Heart right ventricle (tissue), 16 donors: ENCODE data around the gene TIAL1. TPM values are rescaled to one million over a fixed set of nuclear protein-coding genes. Genes with fewer than 3 reads are reported as not detected.
A peak's percentile ranks its signal among the peaks of the same experiment; 100 is the strongest.

ENCODE experiments used
- ATAC-seq, 8 donors: fragments of 200-7000 bp; cut with Tn5 transposase; one replicate each; pipeline ENCODE4 v1.9.1; 2020; ENCODE audit warnings: mild to moderate bottlenecking in 8 of 8, moderate library complexity in 8 of 8, moderate number of reproducible peaks in 1 of 8
- DNase-seq, 2 donors: peaks; one replicate each; pipeline ENCODE4 v3.0.0-alpha.2; 2020
- H3K27ac ChIP-seq, 10 donors: fragments of 200-600 bp; sonication (generic) in 2 of 10; one replicate each; pipeline versions ENCODE4 v1.5.0 to v1.8.0; 2020 to 2022; ENCODE audit warnings: mild to moderate bottlenecking in 3 of 10
- H3K27me3 ChIP-seq, 7 donors: fragments of 200-600 bp; one replicate each; pipeline ENCODE4 v1.8.0; 2021 to 2022; ENCODE audit warnings: mild to moderate bottlenecking in 2 of 7
- H3K36me3 ChIP-seq, 9 donors: fragments of 200-600 bp; sonication (generic) in 1 of 9; one replicate each; pipeline versions ENCODE4 v1.5.0 to v1.8.0; 2020 to 2022; ENCODE audit warnings: mild to moderate bottlenecking in 2 of 9
- H3K4me1 ChIP-seq, 9 donors: fragments of 200-600 bp; sonication (generic) in 1 of 9; one replicate each; pipeline versions ENCODE4 v1.5.0 to v1.8.0; 2020 to 2022; ENCODE audit warnings: mild to moderate bottlenecking in 4 of 9
- H3K4me3 ChIP-seq, 10 donors: fragments of 200-600 bp; sonication (generic) in 2 of 10; one replicate each; pipeline versions ENCODE4 v1.5.0 to v1.8.0; 2020 to 2022; ENCODE audit warnings: mild to moderate bottlenecking in 7 of 10, moderate library complexity in 2 of 10
- H3K9me3 ChIP-seq, 11 donors: fragments of 200-600 bp in 10 of 11; sonication (generic) in 2 of 11; one replicate each; pipeline versions ENCODE4 v1.5.0 to v1.8.0; 2013 to 2022; ENCODE audit warnings: mild to moderate bottlenecking in 2 of 11, control low read depth in 1 of 11, moderate library complexity in 1 of 11
- CTCF ChIP-seq, 9 donors: fragments of 200-600 bp; sonication (generic) in 2 of 9; IDR thresholded peaks; one replicate each; pipeline versions ENCODE4 v1.5.0 to v1.8.0; 2021 to 2022; ENCODE audit warnings: antibody characterized with exemption in 9 of 9, mild to moderate bottlenecking in 5 of 9, moderate library complexity in 1 of 9
- WGBS, 2 donors: extraction: QIAGEN DNeasy Blood & Tissue Kit; methylation state at CpG; one replicate each; pipeline ENCODE4 v1.1.7; 2013; ENCODE audit warnings: inconsistent platforms in 1 of 2; 5-methylcytosine and 5-hydroxymethylcytosine counted together
- intact Hi-C, 10 donors: fragments of 100-400 bp; cut with DNase I; formaldehyde crosslinking; loops; one replicate each; pipeline versions ENCODE4 v1.11.1 to v1.14.2; 2022
- polyA plus RNA-seq, 2 donors: library from polyadenylated mRNA; stranded (reverse); fragments of 200-250 nt; gene quantifications; one replicate each; pipeline ENCODE4 v1.2.3, GENCODE V29; 2013
- total RNA-seq, 10 donors: library from RNA; stranded (reverse); fragmentation: NEBNext Ultra II Directional in 3 of 10; extraction: Animal tissue kit (Norgen Biotek cat#: 25700) in 3 of 10; gene quantifications; one replicate each; pipeline versions ENCODE4 v1.2.1 to v1.2.4, GENCODE V29; 2021 to 2023
- donor health status: Arrhythmogenic right ventricular cardiomyopathy.
- donor health status: ischemic (EF 13 %, LVEDD 7.1; RV severe dilation, severe dysfunction).
- donor health status: healthy with polysubstance abuse.
- donor health status: DM: no; HTN: yes; CAD: no.
- donor health status: DM: no; HTN: no; CAD: no.
- donor health status: ischemic (EF 25% LVEDD 6.9; RV normal size, moderate dysfunction).
- donor health status: ischemic (EF 25% LVEDD 5.7; RV mildly dilated, moderate dysfunction).
- donor health status: healthy.
- donor health status: DM: yes; HTN: yes; CAD: no.
- donor health status: Ischemic cardiomyopathy.
- donor health status: ischemic (EF 35%, LVEDD 5.7; RV mildly dilated, moderate dysfunction).
- donor health status: nonischemic (EF 11% LVEDD 7.7; RV severe dilation, severe dysfunction).
- donor health status: DM: yes; HTN: yes; CAD: no.
- donor health status: PGD.
- donor health status: ischemic (EF 29% LVEDD 5.4; RV normal size, mild dysfunction).
- donor health status: nonischemic (EF 23%, LVEDD 6.1; RV moderate dilation, normal function).

Gene TIAL1
- total and polyA plus RNA-seq, 12 donors, result 35.9 to 94.6 (median 69.9) TPM

- no peak for TF ChIP-seq CTCF (IDR thresholded peaks at IDR 0.05)
- intact Hi-C loops, result loop anchor here in 4 of 10 donors (2.0 to 5.0 kb wide), 3 partner anchors 344 to 455 kb away; no protein-coding TSS in a partner anchor
- Histone ChIP-seq H3K36me3 (no peaks in the 10 kb centered on the region), H3K9me3 (no peaks in the 10 kb centered on the region), H3K4me1 (peaks cover 0 to 50% (median 16%) of the 10 kb centered on the region in 9 donors), H3K4me3 (peak within 1 kb of the TSS; percentile 42 to 85 (median 65)), H3K27me3 (peaks cover 0 to 49% (median 41%) of the 10 kb centered on the region in 7 donors), H3K27ac (peak within 1 kb of the TSS in 8 of 10 donors; percentile 43 to 89 (median 66))
- ATAC-seq (peak; percentile 87 to 94 (median 90)), DNase-seq (peak; percentile 60 to 82)
- WGBS, 2 donors, result 0 to 1% methylated on average over 56 to 72 of the region's 76 CpGs
These were observed 54.3 kb downstream of the TIAL1 start, which contains the start of gene RGS10 for GRCh38 chr10:119542357-119542987. Gene RGS10, minus strand, starts transcription at chr10:119542719. Its CDS starts 81 bp downstream, at chr10:119542638.

GRCh38 chr10:119541459-119542356 lies 55.1 kb downstream of the TIAL1 start:
- Histone ChIP-seq H3K27ac (peak overlapping the region in 8 of 10 donors; percentile 43 to 89 (median 66)), H3K4me1 (peaks cover 0 to 58% (median 16%) of the 10 kb centered on the region in 9 donors), H3K4me3 (peak overlapping the region; percentile 42 to 85 (median 65)), H3K36me3 (no peaks in the 10 kb centered on the region), H3K9me3 (no peaks in the 10 kb centered on the region), H3K27me3 (peaks cover 0 to 49% (median 33%) of the 10 kb centered on the region in 7 donors)
- no peak for TF ChIP-seq CTCF (IDR thresholded peaks at IDR 0.05)
- DNase-seq (peak; percentile 21 to 43), ATAC-seq (peak in 4 of 8 donors; percentile 6 to 30 (median 20))
- intact Hi-C loops, result loop anchor here in 4 of 10 donors (2.0 to 5.0 kb wide), 3 partner anchors 343 to 454 kb away; no protein-coding TSS in a partner anchor
- WGBS, 2 donors, result 29 to 34% methylated on average over 57 of the region's 57 CpGs

GRCh38 chr10:119541046-119541445 lies 55.7 kb downstream of the TIAL1 start:
- TF ChIP-seq CTCF (IDR thresholded peaks at IDR 0.05), result no peak
- Histone ChIP-seq H3K27me3 (peaks cover 0 to 49% (median 30%) of the 10 kb centered on the region in 7 donors), H3K4me1 (peaks cover 0 to 63% (median 16%) of the 10 kb centered on the region in 9 donors), H3K4me3 (peak overlapping the region in 7 of 10 donors; percentile 42 to 85 (median 68)), H3K27ac (peak overlapping the region in 1 of 10 donors; percentile 89), H3K36me3 (no peaks in the 10 kb centered on the region), H3K9me3 (no peaks in the 10 kb centered on the region)
- DNase-seq, result no peak
- no peak for ATAC-seq
- 72 to 76% methylated on average over 6 of the region's 6 CpGs for WGBS, 2 donors
- intact Hi-C loops, result loop anchor here in 2 of 10 donors (5.0 kb wide), 2 partner anchors 344 to 454 kb away; no protein-coding TSS in a partner anchor

- TF ChIP-seq CTCF (IDR thresholded peaks at IDR 0.05), result no peak
- H3K27ac ChIP-seq, result no peak overlapping the region
- DNase-seq (no peak), ATAC-seq (no peak)
- H3K36me3 ChIP-seq, result no peaks in the 10 kb centered on the region
- WGBS, 2 donors, result 95 to 98% methylated on average over 4 of the region's 4 CpGs
- no peaks in the 10 kb centered on the region for H3K9me3 ChIP-seq
- H3K4me3 ChIP-seq, result no peak overlapping the region
- H3K27me3 ChIP-seq, result peaks cover 0 to 43% (median 27%) of the 10 kb centered on the region in 7 donors
- intact Hi-C loops, result loop anchor here in 2 of 10 donors (5.0 kb wide), 2 partner anchors 343 to 453 kb away; no protein-coding TSS in a partner anchor
- H3K4me1 ChIP-seq, result peaks cover 0 to 70% (median 16%) of the 10 kb centered on the region in 9 donors
These were observed 56.7 kb downstream of the TIAL1 start for GRCh38 chr10:119540038-119540437.
